Right ventricle myocardium superior (tissue), 1 donor: Measurements from ENCODE around the gene EPN2. TPM values are rescaled to one million over a fixed set of nuclear protein-coding genes. Genes with fewer than 3 reads are reported as not detected.

Experiments
- ATAC-seq: fragments of 200-7000 bp; cut with Tn5 transposase; one replicate; pipeline ENCODE4 v1.9.1; 2020; ENCODE audit warnings: mild to moderate bottlenecking; ENCODE audit not compliant: poor library complexity
- DNase-seq: peaks from one replicate; pipeline ENCODE4 v3.0.0-alpha.2; 2020
- intact Hi-C: fragments of 100-400 bp; cut with DNase I; formaldehyde crosslinking; loops from one replicate; pipeline ENCODE4 v1.11.2; 2022
- total RNA-seq: library from RNA; stranded (reverse); fragmentation: NEBNext Ultra II Directional; extraction: Animal tissue kit (Norgen Biotek cat#: 25700); gene quantifications from one replicate; pipeline ENCODE4 v1.2.1, GENCODE V29; 2021
- donor health status: DM: no; HTN: yes; CAD: no; lungs with severe emphysema.

The EPN2 gene
- total RNA-seq, 1 donor from 2014 or later: 91.0 TPM

- DNase-seq: no peak
Observed at GRCh38 chr17:19302791-19303331, 65.7 kb downstream of the EPN2 start.

GRCh38 chr17:19303367-19303776 is 66.2 kb downstream of the EPN2 start:
- peak; percentile 5 for ATAC-seq
- DNase-seq: no peak
- intact Hi-C loops: no loop called here

More at GRCh38 chr17:19302791-19303331, 65.7 kb downstream of the EPN2 start:
- intact Hi-C loops: no loop called here
- ATAC-seq: peak; percentile 44

- ATAC-seq: peak; percentile 57
- DNase-seq: peak; percentile 71
- intact Hi-C loops: no loop called here
Observed at GRCh38 chr17:19304209-19304608, 67.0 kb downstream of the EPN2 start.

GRCh38 chr17:19304751-19305150 is 67.6 kb downstream of the EPN2 start:
- ATAC-seq (no peak), DNase-seq (no peak)
- intact Hi-C loops: no loop called here

- intact Hi-C loops: no loop called here
- DNase-seq (no peak), ATAC-seq (no peak)
Observed at GRCh38 chr17:19305256-19305655, 68.1 kb downstream of the EPN2 start.

- no peak for ATAC-seq
- intact Hi-C loops: no loop called here
Observed at GRCh38 chr17:19305761-19306159, 68.6 kb downstream of the EPN2 start.

GRCh38 chr17:19306160-19307111 is 69.3 kb downstream of the EPN2 start:
- intact Hi-C loops: no loop called here
- DNase-seq: no peak
- no peak for ATAC-seq

More at GRCh38 chr17:19305761-19306159, 68.6 kb downstream of the EPN2 start:
- no peak for DNase-seq

GRCh38 chr17:19307521-19307920 is 70.4 kb downstream of the EPN2 start:
- ATAC-seq (no peak), DNase-seq (no peak)
- intact Hi-C loops: no loop called here

GRCh38 chr17:19308398-19308797 is 71.2 kb downstream of the EPN2 start:
- intact Hi-C loops: no loop called here
- no peak for DNase-seq
- no peak for ATAC-seq

GRCh38 chr17:19309701-19310100 is 72.5 kb downstream of the EPN2 start:
- DNase-seq (no peak), ATAC-seq (no peak)
- intact Hi-C loops: no loop called here

- intact Hi-C loops: no loop called here
Observed at GRCh38 chr17:19310151-19310550, 73.0 kb downstream of the EPN2 start.

GRCh38 chr17:19311016-19311415 is 73.8 kb downstream of the EPN2 start:
- intact Hi-C loops: no loop called here
- DNase-seq (no peak), ATAC-seq (no peak)

More at GRCh38 chr17:19310151-19310550, 73.0 kb downstream of the EPN2 start:
- DNase-seq (no peak), ATAC-seq (no peak)

GRCh38 chr17:19311421-19312215 is 74.5 kb downstream of the EPN2 start:
- DNase-seq: no peak
- intact Hi-C loops: no loop called here
- ATAC-seq: no peak

GRCh38 chr17:19312406-19312805 is 75.2 kb downstream of the EPN2 start:
- ATAC-seq (no peak), DNase-seq (no peak)
- intact Hi-C loops: no loop called here

GRCh38 chr17:19313066-19313745 is 76.0 kb downstream of the EPN2 start:
- ATAC-seq: no peak
- intact Hi-C loops: no loop called here
- no peak for DNase-seq

GRCh38 chr17:19313746-19314651 is 76.8 kb downstream of the EPN2 start:
- ATAC-seq (no peak), DNase-seq (no peak)
- intact Hi-C loops: no loop called here

- DNase-seq (no peak), ATAC-seq (no peak)
- intact Hi-C loops: no loop called here
Observed at GRCh38 chr17:19315104-19315503, 77.9 kb downstream of the EPN2 start.
